ENCODE measurements around the gene PPFIBP1. TPM values are rescaled to one million over a fixed set of nuclear protein-coding genes. Genes with fewer than 3 reads are reported as not detected.
"Not testable (repeated sequence)": the region's sequence is repeated elsewhere in the genome, so short reads cannot be mapped to it uniquely, and the experiment has no call there.

PPFIBP1 gene
- total RNA-seq, 4 donors from 2014 or later, result 135 to 199 (median 167) TPM

- 59 to 93% methylated on average over 3 of the region's 3 CpGs for WGBS, 2 donors
- DNase-seq, result no peak
- intact Hi-C loops (cut with DNase I), result no loop called here
These were observed 115.3 kb downstream of the PPFIBP1 start for GRCh38 chr12:27639265-27639664.

GRCh38 chr12:27640566-27641200 is 116.7 kb downstream of the PPFIBP1 start:
- WGBS, 2 donors, result 79 to 87% methylated on average over 6 to 7 of the region's 7 CpGs
- H3K9me3 ChIP-seq; H3K27me3 ChIP-seq; DNase-seq; H3K36me3 ChIP-seq; H3K4me3 ChIP-seq (replicated peaks in 1 of 3); intact Hi-C loops (cut with DNase I): not testable (repeated sequence)
- Histone ChIP-seq H3K27ac (peak overlapping the region in 1 of 3 donors; percentile 50), H3K4me1 (peaks cover 21 to 28% of the 10 kb centered on the region in 2 donors)

More at GRCh38 chr12:27639265-27639664, 115.3 kb downstream of the PPFIBP1 start:
- Histone ChIP-seq H3K9me3 (no peaks in the 10 kb centered on the region), H3K36me3 (no peaks in the 10 kb centered on the region), H3K27me3 (no peaks in the 10 kb centered on the region), H3K4me1 (peaks cover 17 to 19% of the 10 kb centered on the region in 2 donors), H3K27ac (peak overlapping the region in 1 of 3 donors; percentile 50), H3K4me3 (replicated peaks in 1 of 3) (no peak overlapping the region)
- TF ChIP-seq CTCF (IDR thresholded peaks at IDR 0.05) (no peak), POLR2A (IDR thresholded peaks at IDR 0.05) (no peak)

- H3K4me3 ChIP-seq (replicated peaks in 1 of 3); intact Hi-C loops (cut with DNase I); H3K27ac ChIP-seq; DNase-seq; H3K36me3 ChIP-seq; H3K9me3 ChIP-seq; H3K27me3 ChIP-seq: not testable (repeated sequence)
- H3K4me1 ChIP-seq, result peaks cover 21 to 28% of the 10 kb centered on the region in 2 donors
- 95 to 97% methylated on average over 4 of the region's 4 CpGs for WGBS, 2 donors
These were observed 118.4 kb downstream of the PPFIBP1 start for GRCh38 chr12:27642361-27642760.

- H3K27ac ChIP-seq; H3K4me3 ChIP-seq (replicated peaks in 1 of 3); intact Hi-C loops (cut with DNase I); H3K36me3 ChIP-seq; DNase-seq; H3K9me3 ChIP-seq; H3K27me3 ChIP-seq: not testable (repeated sequence)
- H3K4me1 ChIP-seq, result peaks cover 21 to 28% of the 10 kb centered on the region in 2 donors
- WGBS, 2 donors, result 90 to 97% methylated on average over 5 to 6 of the region's 7 CpGs
These were observed 118.9 kb downstream of the PPFIBP1 start for GRCh38 chr12:27642892-27643291.

- 47 to 56% methylated on average over 4 of the region's 4 CpGs for WGBS, 2 donors
- Histone ChIP-seq H3K27me3 (no peaks in the 10 kb centered on the region), H3K36me3 (no peaks in the 10 kb centered on the region), H3K27ac (no peak overlapping the region), H3K4me3 (replicated peaks in 1 of 3) (no peak overlapping the region), H3K4me1 (peaks cover 21 to 28% of the 10 kb centered on the region in 2 donors), H3K9me3 (no peaks in the 10 kb centered on the region)
- no peak for TF ChIP-seq CTCF (IDR thresholded peaks at IDR 0.05)
- no peak for TF ChIP-seq POLR2A (IDR thresholded peaks at IDR 0.05)
- DNase-seq, result no peak
- intact Hi-C loops (cut with DNase I), result no loop called here
These were observed 120.3 kb downstream of the PPFIBP1 start for GRCh38 chr12:27644158-27644845.

GRCh38 chr12:27645671-27646070 is 121.7 kb downstream of the PPFIBP1 start:
- WGBS, 2 donors, result 78 to 80% methylated on average over 3 of the region's 3 CpGs
- no peak for DNase-seq
- Histone ChIP-seq H3K4me1 (peaks cover 10 to 21% of the 10 kb centered on the region in 2 donors), H3K9me3 (no peaks in the 10 kb centered on the region), H3K36me3 (no peaks in the 10 kb centered on the region), H3K27ac (no peak overlapping the region), H3K4me3 (replicated peaks in 1 of 3) (no peak overlapping the region), H3K27me3 (no peaks in the 10 kb centered on the region)
- intact Hi-C loops (cut with DNase I), result loop anchor here (5.0 kb wide), 1 partner anchor 218 kb away; no protein-coding TSS in a partner anchor
- TF ChIP-seq CTCF (IDR thresholded peaks at IDR 0.05), result no peak
